Nephron (organoid): ENCODE data around the gene LCN9.

Experiments
- H3K27ac Mint-ChIP-seq, 3 experiments: 2 replicates each; pipeline ENCODE4 v1.8.0; 2020; ENCODE audit warnings: mixed read lengths in 3 of 3, mild to moderate bottlenecking in 2 of 3, moderate library complexity in 1 of 3
- H3K27me3 Mint-ChIP-seq: 2 replicates; pipeline ENCODE4 v1.8.0; 2021; ENCODE audit warnings: low read depth, mild to moderate bottlenecking, moderate library complexity, mixed read lengths
- H3K36me3 Mint-ChIP-seq: 2 replicates; pipeline ENCODE4 v1.8.0; 2020; ENCODE audit warnings: low read depth, mixed read lengths
- H3K4me1 Mint-ChIP-seq: 2 replicates; pipeline ENCODE4 v1.8.0; 2020; ENCODE audit warnings: mixed read lengths
- H3K4me3 Mint-ChIP-seq, 3 experiments: 2 replicates each; pipeline ENCODE4 v1.8.0; 2020; ENCODE audit warnings: mild to moderate bottlenecking in 3 of 3, mixed read lengths in 3 of 3, moderate library complexity in 2 of 3
- H3K9me3 Mint-ChIP-seq: 2 replicates; pipeline ENCODE4 v1.8.0; 2020; ENCODE audit warnings: mixed read lengths
- CTCF ChIP-seq, 3 experiments: fragments of 200-600 bp; sonication (generic); IDR thresholded peaks; one replicate each; pipeline ENCODE4 v1.5.0; 2021; ENCODE audit warnings: antibody characterized with exemption in 3 of 3; ENCODE audit not compliant: unreplicated experiment in 3 of 3

LCN9 gene

GRCh38 chr9:135677641-135678168 lies 14.6 kb downstream of the LCN9 start:
- H3K27me3 Mint-ChIP-seq, result peaks cover 28% of the 10 kb centered on the region
- TF ChIP-seq CTCF (IDR thresholded peaks at IDR 0.05; ENCODE audit: unreplicated experiment in 3 of 3), result no peak
- H3K9me3 Mint-ChIP-seq, result peaks cover 5% of the 10 kb centered on the region
- H3K4me1 Mint-ChIP-seq, result no peaks in the 10 kb centered on the region
- H3K36me3 Mint-ChIP-seq, result no peaks in the 10 kb centered on the region
- no peak overlapping the region for H3K27ac Mint-ChIP-seq
- no peak overlapping the region for H3K4me3 Mint-ChIP-seq

GRCh38 chr9:135678236-135679017 lies 15.3 kb downstream of the LCN9 start:
- Mint-ChIP-seq H3K4me3 (no peak overlapping the region), H3K36me3 (no peaks in the 10 kb centered on the region), H3K27me3 (peaks cover 27% of the 10 kb centered on the region), H3K9me3 (peaks cover 5% of the 10 kb centered on the region), H3K4me1 (no peaks in the 10 kb centered on the region), H3K27ac (no peak overlapping the region)
- no peak for TF ChIP-seq CTCF (IDR thresholded peaks at IDR 0.05; ENCODE audit: unreplicated experiment in 3 of 3)

GRCh38 chr9:135680056-135680455 lies 16.9 kb downstream of the LCN9 start:
- Mint-ChIP-seq H3K4me3 (no peak overlapping the region), H3K27me3 (peaks cover 22% of the 10 kb centered on the region), H3K4me1 (no peaks in the 10 kb centered on the region), H3K9me3 (peaks cover 5% of the 10 kb centered on the region), H3K36me3 (no peaks in the 10 kb centered on the region), H3K27ac (no peak overlapping the region)
- TF ChIP-seq CTCF (IDR thresholded peaks at IDR 0.05; ENCODE audit: unreplicated experiment in 3 of 3), result no peak

GRCh38 chr9:135681161-135681560 lies 18.1 kb downstream of the LCN9 start:
- no peak overlapping the region for H3K27ac Mint-ChIP-seq
- no peak for TF ChIP-seq CTCF (IDR thresholded peaks at IDR 0.05; ENCODE audit: unreplicated experiment in 3 of 3)
- H3K4me3 Mint-ChIP-seq, result no peak overlapping the region

GRCh38 chr9:135683401-135684034 lies 20.4 kb downstream of the LCN9 start:
- no peak overlapping the region for H3K27ac Mint-ChIP-seq
- H3K27me3 Mint-ChIP-seq, result peaks cover 15% of the 10 kb centered on the region
- no peak for TF ChIP-seq CTCF (IDR thresholded peaks at IDR 0.05; ENCODE audit: unreplicated experiment in 3 of 3)
- H3K9me3 Mint-ChIP-seq, result peaks cover 5% of the 10 kb centered on the region
- H3K4me3 Mint-ChIP-seq, result no peak overlapping the region
- no peaks in the 10 kb centered on the region for H3K36me3 Mint-ChIP-seq
- H3K4me1 Mint-ChIP-seq, result no peaks in the 10 kb centered on the region

More at GRCh38 chr9:135681161-135681560, 18.1 kb downstream of the LCN9 start:
- no peaks in the 10 kb centered on the region for H3K36me3 Mint-ChIP-seq
- no peaks in the 10 kb centered on the region for H3K4me1 Mint-ChIP-seq
- H3K9me3 Mint-ChIP-seq, result peaks cover 5% of the 10 kb centered on the region
- H3K27me3 Mint-ChIP-seq, result peaks cover 20% of the 10 kb centered on the region
